Stimulated activated CD4-positive, alpha-beta T cell treated with anti-CD3 and anti-CD28 coated beads, Interleukin-1b, Interleukin-23, amount 100 ng/mL, for 48 hours (primary cell): Measurements from ENCODE around the gene GLIS1.
A peak's percentile ranks its signal among the peaks of the same experiment; 100 is the strongest.
"Not testable (repeated sequence)": the region's sequence is repeated elsewhere in the genome, so short reads cannot be mapped to it uniquely, and the experiment has no call there.

ENCODE experiments used
- DNase-seq: peaks from one replicate; pipeline ENCODE4 v3.0.0-alpha.2; 2020

GLIS1 gene

GRCh38 chr1:53739109-53739681, at the start of gene GLIS1:
Gene GLIS1, minus strand, starts transcription at chr1:53739164. Its CDS starts 1,100 bp downstream, at chr1:53738064.
- peak; percentile 49 for DNase-seq

DNA sequence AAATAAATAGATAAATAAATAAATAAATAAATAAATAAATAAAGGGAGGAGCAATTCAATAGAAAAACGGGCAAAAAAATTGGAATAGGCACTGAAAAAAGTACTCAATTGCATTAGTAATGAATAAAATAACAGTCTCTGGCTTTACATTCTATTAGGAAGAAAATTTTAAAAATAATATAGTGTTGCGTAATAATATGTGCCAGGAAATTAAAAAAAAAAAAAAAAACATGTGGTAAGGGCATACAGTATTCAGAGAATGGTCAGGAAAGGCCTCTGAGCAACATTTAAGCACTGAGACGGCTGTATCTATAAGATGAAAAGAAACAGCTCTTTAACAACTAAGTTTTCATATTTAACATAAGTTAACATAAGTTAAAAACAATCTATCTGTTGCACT, 48.7 kb upstream of the GLIS1 start:
- DNase-seq: no peak

DNA sequence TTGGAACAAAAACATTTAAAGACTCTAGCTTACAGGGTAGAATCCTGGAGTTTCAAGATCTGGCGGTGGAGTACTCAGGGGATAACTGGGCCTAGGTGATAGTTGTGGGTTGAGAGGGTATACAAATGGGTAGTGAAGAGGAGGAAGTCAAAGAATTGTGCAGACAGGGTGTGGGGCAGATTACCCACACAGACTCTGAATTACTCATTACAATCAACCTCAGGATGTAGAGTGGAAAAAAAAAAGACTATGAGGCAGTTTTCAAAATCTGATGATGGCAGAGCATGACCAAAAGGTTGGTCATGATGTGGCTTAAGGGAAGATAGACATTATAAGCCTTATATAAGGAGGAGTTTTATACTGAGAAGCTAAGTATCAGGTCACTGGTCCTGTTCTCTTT, 44.1 kb upstream of the GLIS1 start:
- DNase-seq: peak; percentile 9

GRCh38 chr1:53781654-53782053, 42.7 kb upstream of the GLIS1 start:
- no peak for DNase-seq

DNA sequence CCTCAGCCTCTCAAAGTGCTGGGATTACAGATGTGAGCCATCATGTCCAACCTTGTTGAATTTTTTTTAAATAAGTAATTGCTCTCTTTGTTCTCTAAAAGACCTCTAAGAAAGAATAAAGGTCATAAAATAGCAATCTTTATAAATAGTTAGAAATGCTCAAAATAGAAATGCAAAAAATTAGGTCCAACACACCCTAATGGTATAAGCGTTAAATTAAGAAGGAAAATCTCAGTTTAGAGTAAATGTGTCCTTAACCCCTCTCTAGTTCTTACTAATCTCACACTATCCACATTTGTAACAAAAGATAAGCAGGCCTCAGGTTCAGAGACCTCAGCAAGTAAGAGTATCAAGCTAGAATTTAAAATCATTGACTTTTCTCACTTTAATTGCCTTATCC, 38.3 kb upstream of the GLIS1 start:
- DNase-seq: no peak

DNA sequence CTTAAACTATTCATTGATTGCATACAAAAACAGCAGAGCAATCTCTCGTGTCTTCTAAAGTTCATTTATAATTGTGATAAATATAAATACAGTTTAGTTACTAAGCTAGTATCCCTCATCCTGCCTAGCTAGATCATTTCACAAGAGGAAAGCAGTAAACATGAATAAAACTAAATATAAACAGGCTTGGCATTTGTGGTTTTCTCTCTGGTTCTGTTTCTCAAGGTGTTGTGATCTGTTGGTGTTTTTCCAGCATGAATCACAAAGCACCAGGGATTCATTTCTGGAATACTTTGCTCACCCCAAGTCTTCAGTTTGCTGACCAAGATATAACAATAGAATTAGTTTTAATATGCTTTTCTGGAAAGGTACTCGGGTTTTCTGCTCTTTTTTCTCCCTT, 32.7 kb upstream of the GLIS1 start:
- DNase-seq: no peak

DNA sequence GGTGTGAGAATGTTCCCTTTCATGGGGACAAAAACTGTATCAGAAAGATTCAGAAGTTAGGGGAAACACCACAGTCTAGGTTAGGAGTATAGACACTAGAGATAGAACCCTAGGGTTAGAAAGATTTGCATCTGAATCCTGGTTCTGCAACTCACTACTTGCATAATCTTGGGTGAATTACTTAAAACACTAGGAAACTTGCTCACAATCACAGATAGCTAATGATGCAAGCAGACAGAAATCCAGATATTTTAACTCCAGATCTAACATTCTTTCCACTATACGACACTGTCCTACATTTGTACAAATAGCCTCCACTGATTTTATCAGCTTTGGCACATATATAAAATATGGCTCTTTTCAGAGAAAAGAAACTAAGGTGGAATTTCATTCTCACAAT, 30.8 kb upstream of the GLIS1 start:
- no peak for DNase-seq

DNA sequence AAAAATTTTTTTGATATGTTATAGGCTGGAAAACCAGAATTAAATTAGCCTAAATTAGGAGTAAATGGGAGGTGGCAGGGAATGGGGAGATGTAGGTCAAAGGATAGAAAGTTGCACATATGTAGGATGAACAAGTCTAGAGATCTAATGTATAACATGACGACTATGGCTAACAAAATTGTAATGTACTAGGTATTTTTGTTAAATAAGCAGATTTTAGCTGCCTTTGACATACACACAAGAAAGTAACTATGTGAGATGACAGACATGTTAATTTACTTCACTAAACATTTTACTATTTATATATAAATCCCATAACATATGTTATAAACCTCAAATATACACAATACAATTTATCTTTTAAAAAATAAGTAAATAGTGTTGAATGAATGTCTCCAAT, 30.2 kb upstream of the GLIS1 start:
- no peak for DNase-seq

DNA sequence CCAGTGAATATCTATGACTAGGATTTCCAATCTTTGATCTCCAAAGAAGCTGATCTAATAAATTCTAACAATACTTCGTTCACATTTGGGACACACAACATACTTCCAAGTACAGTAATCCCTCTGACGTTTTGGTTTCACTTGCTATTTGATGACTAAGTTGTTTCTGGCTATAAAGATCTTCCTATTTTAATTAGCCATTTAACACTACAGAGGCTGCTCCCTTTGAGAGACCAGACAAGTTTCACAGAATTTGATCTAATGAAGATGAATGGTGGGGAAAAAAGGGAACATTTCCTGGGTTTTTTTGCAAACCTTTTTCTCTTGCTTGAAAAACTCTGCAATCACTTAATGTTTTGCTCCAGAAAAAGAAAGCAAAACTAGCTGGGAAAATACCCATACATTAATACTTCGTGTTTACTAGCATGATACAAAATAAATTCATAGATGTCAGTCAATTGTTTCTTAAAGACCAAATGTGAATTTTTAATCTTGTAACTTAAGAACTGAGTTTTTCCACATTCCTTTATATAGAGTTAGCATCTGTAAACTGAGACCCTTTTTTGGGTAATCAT, 28.0 kb upstream of the GLIS1 start:
- DNase-seq: no peak

DNA sequence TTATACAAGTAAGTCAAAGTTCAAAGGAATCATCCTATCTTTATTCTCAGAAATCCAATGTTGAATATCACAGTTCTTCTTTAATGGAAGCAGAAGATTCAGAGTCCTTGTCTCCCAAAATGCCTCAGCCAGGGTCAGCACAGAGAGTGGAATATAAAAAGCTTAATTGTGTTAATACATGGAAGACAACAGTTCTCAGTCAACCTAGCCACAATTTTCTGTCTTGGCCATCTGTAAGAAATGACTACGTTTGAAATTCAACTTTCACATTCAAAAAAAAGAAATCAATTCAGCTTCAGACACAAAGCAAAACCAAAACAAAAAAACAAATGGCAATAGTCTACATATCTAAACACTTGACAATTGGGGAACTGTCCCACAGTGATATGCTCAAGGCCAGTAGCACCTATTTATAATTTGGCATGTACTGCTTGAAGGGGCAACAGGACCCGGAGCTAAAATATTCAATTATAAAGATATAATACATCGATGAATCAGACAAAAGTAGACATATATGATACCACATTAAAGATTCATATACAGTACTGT, 27.3 kb upstream of the GLIS1 start:
- no peak for DNase-seq

DNA sequence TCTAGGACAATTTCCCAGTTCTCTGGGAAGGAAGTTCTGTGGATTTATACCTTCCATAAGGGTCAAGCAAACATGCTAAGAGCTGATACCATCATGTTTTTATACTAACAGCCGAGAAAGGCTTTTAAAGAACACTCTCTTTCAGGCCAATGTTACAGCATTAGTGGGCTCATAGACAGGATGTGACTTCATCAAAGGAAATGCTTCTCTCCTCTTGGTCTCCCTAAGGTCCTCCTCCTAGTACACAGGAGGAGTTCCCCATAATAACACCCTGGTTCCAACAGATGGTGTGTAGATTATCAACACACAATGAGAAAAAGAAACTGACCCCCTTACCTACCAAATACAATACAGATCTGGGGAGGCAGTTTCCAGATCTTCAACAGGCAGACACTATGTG, 26.7 kb upstream of the GLIS1 start:
- no peak for DNase-seq

- no peak for DNase-seq
Observed at GRCh38 chr1:53763911-53764310, 24.9 kb upstream of the GLIS1 start.

DNA sequence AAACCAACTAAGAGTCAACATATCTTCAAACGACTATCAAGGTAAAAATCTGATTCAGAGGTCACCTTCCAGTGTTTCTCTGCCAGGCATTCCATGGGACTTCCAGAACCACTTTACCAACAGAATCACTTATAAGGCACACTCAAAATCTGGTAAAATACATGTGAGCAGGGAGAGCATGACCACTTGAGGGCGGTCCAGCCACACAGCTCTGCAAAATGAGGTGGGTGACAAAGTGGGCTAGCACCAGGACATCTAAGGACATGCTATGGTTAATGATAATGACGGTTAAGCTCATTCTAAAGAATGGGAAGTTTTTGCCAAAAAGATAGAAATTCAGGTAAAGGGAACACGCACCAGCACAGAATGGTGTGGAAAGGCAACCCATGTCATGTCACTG, 24.5 kb upstream of the GLIS1 start:
- DNase-seq: no peak

DNA sequence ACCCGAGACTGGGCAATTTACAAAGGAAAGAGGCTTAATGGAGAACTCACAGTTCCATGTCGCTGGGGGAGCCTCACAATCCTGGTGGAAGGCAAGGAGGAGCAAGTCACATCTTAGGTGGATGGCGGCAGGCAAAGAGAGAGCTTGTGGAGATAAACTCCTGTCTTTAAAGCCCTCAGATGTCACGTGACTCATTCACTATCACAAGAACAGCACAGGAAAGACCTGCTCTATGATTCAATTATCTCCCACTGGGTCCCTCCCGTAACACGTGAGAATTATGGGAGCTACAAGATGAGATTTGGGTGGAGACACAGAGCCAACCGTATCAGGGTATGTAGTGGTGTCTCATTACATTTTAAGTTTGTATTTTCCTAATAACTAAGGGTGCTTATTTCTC, 21.5 kb upstream of the GLIS1 start:
- DNase-seq: not testable (repeated sequence)

GRCh38 chr1:53755874-53756273, 16.9 kb upstream of the GLIS1 start:
- no peak for DNase-seq

- DNase-seq: no peak
Observed at GRCh38 chr1:53754484-53755312, 15.7 kb upstream of the GLIS1 start.

- no peak for DNase-seq
Observed at GRCh38 chr1:53752281-53752680, 13.3 kb upstream of the GLIS1 start.

DNA sequence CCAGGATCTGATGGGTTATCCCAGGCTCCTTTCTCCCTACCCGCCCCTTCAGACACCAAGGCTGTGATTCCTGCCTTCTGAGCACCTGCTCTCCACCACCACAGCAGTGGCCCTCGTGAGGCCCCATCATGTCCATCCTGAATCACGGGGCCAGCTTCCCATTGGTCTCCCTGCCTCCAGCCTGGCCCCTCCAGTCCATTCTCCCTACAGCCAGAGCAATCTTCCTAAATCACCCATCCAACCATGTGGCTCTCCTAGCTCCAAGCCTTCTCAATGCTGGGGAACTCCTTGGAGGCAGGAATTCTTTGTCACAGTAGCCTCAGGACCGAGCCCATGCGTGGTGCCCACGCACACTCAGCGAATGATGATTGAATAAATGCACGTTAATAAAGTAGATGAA, 8.9 kb upstream of the GLIS1 start:
- DNase-seq: no peak

DNA sequence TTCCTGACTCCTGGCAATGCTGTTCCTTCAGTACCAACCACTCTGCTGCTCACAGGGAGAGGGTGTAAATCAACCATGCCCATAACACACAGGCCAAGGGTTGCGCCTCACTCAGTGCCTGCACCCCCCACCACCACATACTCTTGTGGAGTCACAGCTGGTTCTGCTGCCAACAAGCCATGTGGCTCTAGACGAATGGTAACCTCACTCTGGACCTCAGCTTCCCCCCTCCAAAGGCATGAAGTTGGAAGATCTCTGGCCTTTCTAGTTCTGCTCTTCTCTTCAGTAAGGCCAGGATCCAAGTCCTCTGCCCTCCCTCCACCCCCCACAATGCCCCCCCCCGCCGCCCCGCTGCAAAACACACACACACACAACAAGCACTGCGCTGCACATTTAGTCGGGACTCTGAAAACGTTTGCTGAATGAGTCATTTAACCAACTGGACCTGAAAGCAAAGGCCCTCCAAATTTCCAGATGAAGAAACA, 1.7 kb upstream of the GLIS1 start:
- no peak for DNase-seq

DNA sequence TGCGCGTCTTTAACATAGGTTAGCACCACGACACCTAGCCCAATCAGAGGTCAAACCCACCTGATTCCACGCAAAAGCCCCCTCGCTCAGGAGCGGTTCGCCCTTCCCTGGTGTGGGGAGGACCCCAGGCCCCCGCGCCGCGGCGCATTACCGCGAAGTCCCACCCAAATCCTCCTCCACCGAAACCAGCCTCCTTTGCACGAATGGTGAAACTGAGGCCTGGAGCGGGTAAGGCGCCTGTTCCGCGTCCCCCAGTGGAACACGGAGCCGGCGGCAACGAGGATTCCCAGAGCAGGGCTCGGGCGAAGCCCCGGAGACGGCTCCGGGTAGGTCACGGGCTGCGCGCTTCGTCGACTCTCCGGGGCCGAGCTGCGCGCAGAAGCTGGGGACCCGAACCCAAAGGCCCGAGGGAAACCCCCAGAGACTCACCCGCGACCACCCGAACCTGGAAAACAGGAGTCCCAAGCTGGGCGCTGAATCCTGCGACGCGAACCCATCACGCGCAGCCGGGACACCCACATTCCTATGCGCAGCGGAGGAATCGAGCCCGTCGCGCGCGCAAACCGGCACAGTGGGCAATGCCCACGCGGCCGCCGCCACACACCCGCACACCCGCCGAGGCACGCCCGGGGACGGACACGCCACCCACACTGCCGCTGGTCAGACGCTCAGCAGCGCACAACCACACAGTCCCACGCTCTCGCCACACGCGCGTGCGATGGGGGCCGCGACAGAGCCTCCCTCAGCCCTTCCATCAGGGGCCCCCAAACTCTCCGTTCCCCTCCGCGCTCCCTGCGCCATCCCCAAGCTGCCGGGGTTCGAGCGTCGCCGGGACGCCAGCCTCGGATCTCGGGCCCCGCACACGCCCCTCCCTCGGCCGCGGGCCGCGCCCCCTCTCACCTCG, 507 bp downstream of the GLIS1 start:
- DNase-seq: no peak

GRCh38 chr1:53737648-53738204, 1.2 kb downstream of the GLIS1 start:
- DNase-seq: no peak

- DNase-seq: no peak
Observed at GRCh38 chr1:53736290-53736689, 2.7 kb downstream of the GLIS1 start.

DNA sequence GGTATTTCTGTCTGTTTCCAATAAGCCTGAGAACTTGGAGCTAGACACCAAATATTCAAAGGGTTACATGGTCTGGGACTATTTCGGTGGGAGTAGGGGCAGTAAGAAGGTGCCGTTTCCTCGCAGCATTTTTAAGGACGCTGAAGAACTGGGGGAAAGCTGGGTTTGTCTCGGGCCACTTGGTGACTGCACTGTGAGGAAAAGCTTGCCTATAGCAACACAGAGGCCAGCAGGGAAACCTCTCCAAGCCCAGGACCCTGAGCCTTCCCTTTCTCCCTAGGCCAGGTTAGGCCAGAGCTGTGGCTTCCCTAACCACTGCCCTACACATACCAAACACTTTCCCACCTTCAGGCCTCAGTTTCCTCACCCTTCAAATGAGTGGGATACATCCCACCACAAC, 3.3 kb downstream of the GLIS1 start:
- no peak for DNase-seq
